Right renal pelvis (tissue), 4 donors: ENCODE results near the gene ECHS1. TPM values are rescaled to one million over a fixed set of nuclear protein-coding genes. Genes with fewer than 3 reads are reported as not detected.

ENCODE experiments used
- DNase-seq, 4 donors: peaks; one replicate each; pipeline ENCODE4 v3.0.0-alpha.2; 2013; ENCODE audit warnings: low read depth in 4 of 4, low spot score in 3 of 4, missing footprints in 1 of 4
- polyA plus RNA-seq, 4 donors: library from polyadenylated mRNA; unstranded; fragments of 120-200 nt; gene quantifications; one replicate each; pipeline ENCODE4 v1.2.1, GENCODE V29; 2013; ENCODE audit not compliant: insufficient read length in 4 of 4

ECHS1 gene
- polyA plus RNA-seq, 4 donors = 140 to 163 (median 150) TPM

DNA sequence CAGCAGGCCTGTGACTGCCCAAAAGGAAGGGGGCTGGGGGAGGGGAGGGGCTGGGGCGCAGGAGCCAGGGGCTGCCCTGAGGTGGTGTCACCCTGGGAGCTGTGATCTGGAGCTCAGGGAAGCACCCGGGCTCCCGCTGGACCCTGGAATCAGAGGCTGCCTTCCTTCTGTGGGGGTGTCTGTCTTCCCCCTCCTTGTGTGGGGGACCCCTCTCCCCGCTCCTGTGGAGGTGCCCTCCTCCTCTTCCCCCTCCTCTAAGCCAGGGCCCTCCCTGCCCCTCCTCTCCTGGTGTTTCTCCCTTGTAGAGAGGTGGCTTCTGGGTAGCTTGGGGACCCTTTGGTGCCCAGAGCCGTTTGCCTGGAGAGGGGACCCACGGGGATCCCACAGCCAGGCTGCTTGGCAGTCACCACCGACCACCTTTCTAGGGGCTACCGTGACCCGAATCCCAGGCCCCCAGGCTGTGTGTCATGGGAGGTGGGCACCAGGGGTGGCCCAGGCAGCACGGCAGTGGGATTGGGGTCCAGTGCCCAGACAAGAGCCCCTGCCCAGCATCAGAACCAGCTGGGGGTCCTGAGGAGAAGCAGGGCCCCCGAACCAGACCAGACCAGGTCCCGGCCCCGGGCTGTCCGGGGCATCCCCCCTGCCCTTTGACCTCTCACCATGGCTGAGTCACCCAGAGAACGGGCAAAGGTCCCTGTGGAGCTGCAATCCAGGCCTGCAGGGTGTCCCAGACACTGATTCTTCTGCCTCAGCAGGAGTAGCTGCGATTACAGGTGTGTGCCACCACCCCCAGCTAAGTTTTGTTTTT is 25.2 kb downstream of the ECHS1 start:
- no peak for DNase-seq

DNA sequence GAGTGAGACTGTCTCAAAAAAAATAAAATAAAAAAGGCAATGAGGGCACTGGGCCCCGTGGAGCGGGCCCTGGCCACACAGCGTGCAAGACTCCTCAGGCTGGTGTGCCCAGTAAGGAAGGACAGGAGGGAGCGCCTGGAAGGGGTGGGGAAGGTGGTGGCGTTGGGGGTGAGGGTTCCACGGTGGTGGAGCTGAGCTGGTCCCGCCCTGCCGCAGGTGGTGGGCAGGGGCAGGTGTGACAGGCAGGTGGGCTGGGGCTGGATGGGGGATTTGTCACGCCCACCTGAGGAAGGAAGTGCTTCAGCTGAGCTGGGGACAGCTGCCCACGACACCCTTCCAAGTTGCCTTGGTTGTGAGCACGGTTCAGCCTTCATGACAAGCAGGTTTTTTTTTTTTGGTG is 26.7 kb downstream of the ECHS1 start:
- DNase-seq = no peak

DNA sequence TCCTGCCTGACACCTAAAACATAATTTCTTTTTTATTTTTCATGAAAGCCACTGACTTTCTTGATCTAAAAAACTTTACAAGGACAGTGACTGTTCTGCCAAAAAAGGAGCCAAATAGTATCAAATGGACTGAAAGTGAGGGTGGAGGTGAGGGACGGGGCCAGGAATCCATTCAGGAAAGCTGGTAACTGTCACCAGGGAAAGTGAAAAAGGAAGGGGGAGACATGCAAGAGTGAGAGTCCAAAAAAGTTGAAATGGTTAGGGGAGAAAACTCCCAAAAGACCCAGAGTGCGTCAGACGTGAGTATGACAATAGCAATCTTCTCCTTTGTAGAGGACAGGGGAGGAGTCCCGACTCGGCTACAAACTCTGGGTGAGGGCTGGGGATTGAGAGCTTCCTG is 28.9 kb downstream of the ECHS1 start:
- DNase-seq = no peak

DNA sequence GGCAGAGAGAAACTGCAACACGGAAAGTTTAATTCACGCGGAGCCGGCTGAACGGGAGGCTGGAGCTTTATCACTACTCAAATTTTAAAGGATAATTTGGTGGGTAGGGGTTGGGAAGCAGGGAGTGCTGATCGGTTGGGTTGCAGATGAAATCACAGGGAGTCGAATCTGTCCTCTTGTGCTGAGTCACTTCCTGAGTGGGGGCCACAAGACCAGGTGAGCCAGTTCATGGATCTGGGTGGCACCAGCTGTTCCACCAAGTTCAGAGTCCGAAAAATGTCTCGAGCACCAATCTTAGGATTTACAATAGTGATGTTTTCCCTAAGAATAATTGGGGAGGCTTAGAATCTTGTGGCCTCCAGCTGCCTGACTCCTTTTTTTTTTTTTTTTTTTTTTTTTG is 29.6 kb downstream of the ECHS1 start:
- DNase-seq = no peak

DNA sequence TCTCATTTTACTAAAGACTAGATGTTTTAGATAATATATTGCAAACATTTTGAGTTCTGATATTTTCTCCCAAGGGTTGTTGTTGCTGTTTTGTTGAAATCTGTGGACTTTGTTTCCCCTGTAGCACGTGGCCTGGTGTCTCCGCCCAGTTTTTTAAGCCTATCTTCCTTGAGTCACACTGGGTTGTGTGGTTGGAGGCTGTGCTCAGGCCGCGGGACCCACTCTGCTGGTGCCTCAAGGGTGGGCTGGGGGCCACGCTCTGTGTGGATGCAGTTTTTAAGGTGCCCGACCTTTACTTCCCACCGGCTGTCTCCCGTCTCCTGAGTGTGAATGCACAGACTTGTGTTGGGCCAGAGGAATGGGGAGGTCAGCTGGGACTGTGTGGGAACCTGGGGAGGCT is 30.2 kb downstream of the ECHS1 start:
- DNase-seq = no peak

DNA sequence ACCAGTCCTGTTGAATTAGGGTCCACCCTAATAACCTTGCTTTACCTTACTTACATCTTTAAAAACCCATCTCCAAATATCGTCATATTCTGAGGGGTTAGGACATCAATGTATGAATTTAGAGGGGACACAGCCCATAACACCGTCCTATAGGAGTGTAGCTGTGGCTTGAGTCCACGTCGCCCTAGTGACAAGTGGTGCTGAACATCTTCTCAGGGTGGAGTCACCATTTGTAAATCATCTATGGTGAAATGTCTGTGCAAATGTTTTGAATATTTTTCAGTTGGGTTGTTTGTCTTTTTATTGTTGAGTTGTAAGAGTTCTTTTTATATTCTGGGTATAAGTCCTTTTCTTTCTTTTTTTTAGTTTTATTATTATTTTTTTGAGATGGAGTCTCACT is 31.2 kb downstream of the ECHS1 start:
- DNase-seq = no peak

DNA sequence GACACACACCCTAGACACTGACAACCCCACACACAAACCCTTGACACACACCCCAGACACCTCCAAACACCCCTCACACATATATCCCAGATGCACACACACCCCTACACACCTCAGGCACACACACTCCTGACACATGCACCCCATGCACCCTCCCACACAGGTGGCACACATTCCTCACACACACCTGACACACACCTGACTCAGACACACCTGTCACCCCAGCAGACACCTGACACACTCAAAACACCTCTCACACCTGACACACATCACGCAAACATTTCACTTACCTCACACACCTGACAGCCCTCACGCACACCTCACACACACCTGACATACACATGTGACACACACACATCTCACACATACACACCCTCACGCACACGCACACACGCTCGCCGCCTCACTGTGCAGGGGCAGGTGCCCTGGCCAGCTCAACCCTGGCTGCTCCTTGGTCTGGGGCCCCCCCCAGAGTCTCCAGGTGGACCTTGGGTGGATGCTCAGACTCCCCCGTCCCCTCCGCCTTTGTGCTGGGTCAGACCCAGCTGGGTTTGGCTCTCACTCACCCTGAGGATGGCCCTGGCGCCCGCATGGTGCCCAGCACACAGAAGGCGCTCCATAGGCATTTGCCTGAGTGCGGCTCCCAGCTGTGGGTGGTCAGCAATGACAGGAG is 33.3 kb downstream of the ECHS1 start:
- DNase-seq = no peak

DNA sequence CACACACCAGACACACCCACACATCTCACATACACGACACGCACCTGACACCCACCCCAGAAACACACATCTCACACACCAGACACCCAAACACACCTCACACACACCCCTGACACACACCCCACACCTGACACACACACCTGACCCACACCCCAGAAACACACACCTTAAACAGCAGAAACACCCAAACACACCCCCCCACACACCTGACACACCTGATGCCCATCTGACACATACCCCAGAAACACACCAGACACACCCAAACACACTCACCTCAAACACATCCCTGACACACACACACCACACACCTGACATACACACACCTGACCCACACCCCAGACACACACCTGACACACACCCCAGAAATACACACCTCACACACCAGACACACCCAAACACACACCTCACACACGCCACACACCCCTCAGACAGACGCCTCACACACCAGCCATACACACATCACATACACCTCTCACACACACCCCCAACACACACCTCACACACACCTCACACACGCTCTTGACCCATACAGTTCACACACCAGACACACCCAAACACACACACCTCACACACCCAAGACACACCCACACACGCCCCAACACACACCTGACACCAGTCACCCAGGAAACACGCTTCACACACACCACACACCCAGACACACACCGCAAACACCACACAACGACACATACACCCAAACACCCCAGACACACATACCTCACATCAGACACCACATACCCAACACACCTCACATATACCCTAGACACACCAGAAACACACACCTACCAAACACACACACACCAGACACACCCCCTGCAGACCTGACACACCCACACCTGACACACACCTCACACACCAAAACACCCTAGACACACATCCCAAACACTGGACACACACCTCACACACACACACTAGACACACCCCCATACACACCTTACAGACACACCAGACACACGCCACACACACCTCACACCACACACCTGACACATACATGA is 34.8 kb downstream of the ECHS1 start:
- DNase-seq = no peak

DNA sequence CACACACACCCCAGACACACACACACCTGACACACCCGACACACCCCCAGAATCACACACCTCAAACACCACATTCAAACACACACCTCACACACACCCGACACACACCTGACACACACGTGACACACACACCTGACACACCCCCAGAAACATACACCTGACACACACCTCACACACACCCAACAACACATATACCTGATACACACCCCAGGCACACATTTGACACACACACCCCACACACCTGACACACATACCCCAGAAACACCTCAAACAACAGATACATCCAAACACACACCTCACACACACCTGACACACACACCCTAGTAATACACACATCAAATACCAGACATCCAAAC is 35.8 kb downstream of the ECHS1 start:
- no peak for DNase-seq

DNA sequence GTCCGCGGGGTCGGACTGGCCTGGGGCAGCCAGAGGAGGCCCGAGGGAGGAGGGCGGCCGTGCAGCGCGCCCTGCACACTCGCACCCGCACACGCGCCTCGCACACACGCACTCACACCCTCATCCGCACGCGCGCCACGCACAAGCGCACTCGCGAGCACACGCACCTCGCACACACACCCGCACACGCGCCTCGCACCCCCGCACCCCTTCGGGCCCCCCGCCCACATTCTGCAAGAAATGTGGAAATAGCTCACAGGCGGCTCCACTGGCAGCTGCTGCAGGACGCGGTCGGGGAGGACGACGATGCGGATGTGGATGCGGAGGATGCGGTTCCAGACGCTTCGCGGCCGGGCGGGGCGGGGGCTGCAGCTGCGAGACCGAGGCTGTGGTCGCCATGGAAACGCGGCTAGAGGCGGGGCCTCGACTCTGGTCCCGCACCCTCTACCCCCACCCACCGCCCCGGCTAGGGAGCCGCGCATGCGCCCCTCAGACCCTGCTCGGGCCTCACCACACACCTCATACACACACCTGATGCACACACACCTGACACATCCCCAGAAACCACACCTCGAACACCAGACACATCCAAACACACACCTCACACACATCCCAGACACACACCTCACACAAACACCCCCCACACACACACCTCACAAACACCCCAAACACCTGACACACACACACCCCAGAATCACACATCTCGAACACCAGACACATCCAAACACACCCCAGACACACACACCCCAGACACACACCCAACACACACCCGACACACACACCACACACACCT is 36.4 kb downstream of the ECHS1 start, which contains the start of gene CALY:
CALY (minus strand) TSS at position 320 of the 793 bp plus-strand sequence. CDS start 7,907 bp downstream, outside the sequence.
- no peak for DNase-seq

DNA sequence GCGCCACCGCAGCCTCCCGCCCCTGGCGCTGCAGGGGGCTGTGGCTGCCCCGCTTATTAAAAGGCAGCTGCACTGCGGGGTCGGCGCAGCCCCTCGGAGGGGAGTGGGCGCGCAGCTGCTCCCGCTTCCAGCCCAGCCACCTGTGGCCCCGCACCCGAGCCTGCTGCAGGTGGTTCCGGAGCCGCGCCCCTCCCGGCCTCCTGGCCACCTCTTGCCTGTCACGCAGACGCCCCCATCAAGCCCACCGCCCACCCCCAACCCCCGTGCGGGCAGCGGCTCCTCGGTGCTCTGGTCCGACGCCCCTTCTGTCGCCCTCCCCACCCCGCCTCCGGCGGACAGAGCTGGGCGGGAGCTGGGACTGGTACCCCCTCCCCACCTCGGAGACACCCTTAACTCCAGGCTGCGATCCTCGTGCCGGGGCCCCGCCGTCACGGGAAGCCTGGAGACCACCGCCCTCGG is 37.0 kb downstream of the ECHS1 start:
- no peak for DNase-seq

DNA sequence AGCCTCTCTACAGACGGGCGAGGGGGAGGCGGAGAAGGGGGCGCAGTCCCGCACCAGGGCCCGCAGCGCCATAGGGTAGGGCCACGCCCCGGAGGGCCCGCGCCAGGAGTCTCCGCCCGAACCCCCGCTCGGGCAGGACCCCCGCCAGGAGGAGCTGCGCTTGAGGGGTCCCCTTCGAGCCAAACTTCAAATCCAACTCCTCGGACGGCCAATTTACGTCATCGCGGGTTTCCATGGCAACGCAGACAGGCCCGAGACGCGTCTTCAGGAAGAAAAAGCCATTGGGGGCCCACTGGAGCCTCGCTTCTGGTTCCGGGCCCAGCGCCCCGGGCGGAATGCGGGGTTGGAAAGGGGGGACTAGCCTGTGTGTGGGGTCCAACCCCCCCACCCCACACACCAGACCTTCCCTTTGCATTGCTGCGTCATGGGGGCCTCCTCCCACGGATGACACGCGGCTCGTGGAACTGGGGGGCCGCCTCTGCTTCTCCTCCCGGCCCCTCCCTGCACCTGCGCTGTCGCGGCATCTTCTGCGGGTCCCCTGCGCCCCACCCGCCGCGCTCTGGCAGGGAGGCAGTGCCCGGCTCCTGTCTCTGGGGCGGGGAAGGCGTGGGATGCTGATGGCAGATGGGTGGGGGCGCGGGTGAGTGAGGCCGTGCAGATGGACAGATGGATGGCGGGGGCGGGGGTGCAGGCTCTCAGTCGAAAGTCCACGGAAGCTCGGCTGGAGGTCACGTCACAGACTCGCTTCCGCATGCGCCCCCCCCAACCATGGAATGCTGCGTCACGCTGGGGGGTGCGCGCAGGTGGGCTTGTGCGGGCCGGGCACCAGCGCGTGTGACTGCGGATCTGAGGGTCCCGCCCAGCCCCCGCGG is 37.7 kb downstream of the ECHS1 start:
- DNase-seq = peak in 1 of 4 donors; percentile 42

DNA sequence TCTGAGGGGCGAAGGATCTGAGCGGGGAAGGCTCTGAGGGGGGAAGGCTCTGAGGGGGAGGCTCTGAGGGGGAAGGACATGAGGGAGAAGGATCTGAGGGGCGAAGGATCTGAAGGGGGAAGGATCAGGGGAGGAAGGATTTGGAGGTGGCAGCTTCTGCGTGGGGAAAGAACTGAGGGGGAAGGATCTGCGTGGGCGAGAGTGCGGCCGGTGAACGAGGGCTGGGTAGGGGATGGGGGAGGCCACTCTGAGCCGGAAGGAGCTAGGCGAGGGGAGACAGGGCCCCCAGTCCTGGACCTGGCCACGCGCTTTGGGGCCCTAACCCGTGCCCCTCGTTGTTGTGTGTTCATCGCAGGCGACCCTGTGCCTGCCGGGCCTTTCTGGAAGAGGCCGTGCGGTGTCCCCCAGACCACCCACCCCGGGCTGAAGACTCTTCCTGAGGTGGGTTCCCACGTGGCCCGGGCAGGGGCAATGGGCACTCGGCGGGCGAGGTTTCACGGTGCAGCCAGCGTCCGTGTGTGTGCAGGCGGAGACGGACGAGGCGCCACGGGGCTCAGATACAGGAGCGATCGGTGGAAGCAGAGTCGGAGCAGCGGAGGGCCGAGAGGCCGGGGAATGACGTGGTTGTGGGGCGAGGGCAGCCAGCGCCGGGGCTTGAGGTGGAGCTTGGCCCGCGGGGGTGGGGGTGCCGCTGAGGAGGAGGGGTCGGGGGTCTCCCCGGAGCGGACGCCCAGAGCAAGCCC is 38.5 kb downstream of the ECHS1 start:
- no peak for DNase-seq

DNA sequence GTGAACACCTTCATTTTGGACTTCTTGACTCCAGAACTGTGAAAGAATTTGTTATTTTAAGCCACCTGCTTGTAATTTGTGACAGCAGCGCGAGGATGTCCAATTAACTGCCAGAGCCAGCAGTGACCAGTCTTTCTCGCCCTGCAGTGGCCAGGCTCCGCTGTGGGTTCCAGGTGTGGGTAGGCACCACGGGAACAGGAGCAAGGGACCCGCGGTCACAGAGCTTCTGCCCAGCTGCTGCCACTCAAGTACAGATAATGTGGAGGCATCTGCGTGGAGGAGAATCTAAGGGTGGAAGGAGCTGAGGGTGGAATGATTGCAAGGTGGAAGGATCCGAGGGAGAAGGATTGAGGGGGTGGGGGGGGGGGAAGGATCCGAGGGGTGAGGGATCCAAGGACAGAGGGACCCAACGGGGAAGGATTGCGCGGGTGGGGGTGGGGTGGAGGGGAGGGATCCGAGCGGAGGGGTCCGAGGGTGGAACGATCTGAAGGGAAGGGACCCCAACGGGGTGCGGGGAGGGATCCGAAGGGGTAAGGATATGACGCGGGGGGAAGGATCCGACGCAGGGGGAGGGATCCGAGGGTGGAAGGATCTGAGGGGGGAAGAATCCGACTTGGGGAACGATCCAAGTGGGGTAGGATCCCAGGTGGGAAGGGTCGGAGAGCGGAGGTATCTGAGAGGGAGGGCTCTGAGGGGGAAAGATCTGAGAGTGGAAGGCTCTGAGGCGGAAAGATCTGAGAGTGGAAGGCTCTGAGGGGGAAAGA is 40.0 kb downstream of the ECHS1 start:
- DNase-seq = no peak

DNA sequence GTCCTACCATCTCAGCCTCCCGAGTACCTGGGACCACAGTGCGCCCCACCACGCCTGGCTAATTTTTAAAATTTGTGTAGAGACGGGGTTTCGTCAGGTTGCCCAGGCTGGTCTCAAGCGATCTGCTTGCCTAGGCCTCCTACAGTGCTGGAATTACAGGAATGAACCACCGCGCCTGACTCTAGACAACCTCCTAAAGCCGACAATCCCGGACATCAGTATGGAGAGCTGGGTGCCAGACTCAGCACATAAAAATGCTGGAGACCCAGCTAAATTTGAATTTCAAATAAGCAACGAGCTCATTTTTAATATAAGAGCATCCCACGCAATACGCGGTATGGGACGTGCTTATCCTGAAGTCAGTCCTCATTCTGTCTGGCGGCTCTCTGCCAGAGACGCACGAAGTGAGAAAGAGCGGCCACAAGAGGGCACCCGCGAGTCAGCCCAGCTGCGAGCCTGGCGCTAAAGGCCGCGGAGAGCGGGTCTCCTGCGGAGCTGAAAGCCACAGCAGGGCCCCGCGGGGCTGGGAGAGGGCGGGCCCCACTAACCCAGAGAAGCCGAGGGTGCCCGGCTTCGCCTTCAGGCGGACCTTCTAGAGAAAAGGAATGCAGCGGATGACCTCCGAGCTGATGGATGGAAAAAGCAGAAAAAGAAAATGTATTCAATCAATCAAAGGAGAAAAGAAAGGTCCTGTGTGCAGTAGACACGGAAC is 43.5 kb downstream of the ECHS1 start:
- peak; percentile 73 to 89 (median 76) for DNase-seq

DNA sequence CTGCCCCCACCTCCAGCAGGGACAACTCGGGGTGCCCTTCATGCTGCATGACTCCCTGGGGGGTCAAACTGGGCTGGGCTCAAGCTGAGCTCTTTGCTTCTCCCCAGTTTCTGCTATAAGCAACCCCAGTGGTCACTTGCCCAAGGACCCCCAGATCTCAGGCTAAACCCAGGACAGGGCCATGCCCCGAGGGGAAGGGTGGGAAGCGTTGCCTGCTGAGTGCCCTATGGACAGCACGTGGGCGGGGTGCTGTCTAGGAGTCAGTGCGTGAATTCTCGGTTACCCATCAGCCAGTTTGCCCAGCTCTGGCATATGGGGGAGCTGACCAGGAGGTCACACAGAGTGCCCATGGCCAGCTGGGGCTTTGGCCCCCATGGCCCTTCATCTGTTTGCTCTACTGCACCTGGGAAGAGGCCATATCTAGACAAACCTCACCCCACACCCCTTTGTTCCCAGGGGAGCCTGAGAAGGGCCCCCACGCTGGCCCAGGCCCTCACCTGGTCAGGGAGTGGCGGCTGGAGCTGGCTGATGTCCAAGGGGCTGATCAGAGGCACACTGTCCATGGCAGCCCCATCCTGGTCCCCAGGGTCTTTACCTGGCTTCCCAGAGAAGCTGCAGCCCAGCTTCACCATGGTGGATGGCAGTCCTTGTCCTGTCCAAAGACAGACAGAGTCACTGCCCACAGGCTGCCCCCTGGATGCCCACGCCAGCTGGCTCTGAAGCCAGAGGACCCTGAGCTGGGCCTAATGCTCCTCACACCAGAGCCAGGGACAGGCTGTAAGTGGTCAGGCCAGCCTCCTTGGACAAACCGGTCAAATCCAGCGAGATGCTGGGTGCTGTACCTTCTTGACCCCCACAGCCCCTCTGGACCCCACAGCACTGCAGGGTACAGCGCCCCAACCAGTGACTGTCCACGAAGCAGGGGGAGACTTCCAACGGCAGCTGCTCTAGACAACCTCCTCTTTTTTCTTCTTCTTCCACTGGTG is 44.5 kb downstream of the ECHS1 start:
- no peak for DNase-seq
